HCT116 (cell line): ENCODE results near the gene ZNF569. TPM values are rescaled to one million over a fixed set of nuclear protein-coding genes. Genes with fewer than 3 reads are reported as not detected.

Source experiments
- ATAC-seq: fragments of 200-7000 bp; cut with Tn5 transposase; 2 replicates; pipeline ENCODE4 v1.9.1; 2020; ENCODE audit warnings: mild to moderate bottlenecking, moderate library complexity
- BruUV-seq: library from RNA; stranded (reverse); fragments of 400-500 nt; replicated peaks from 2 replicates; lab custom pipeline; 2021; lab: Mats Ljungman, UMichigan
- CTCF ChIA-PET: fragments of 300-600 bp; sonication (Branson Sonifier 250); formaldehyde crosslinking; loops from one replicate; lab custom pipeline; 2021; ENCODE audit warnings: antibody characterized with exemption; lab: Charles Lee
- POLR2A ChIA-PET: fragments of 300-600, 350-600 bp; sonication (Branson Sonifier 250); formaldehyde crosslinking; loops from one replicate; lab custom pipeline; 2021; ENCODE audit warnings: antibody characterized with exemption; lab: Charles Lee
- RAD21 ChIA-PET, 2 experiments: fragments of 300-600 bp; sonication (Branson Sonifier 250); formaldehyde crosslinking; loops; one replicate each; lab custom pipeline; 2023; ENCODE audit warnings: low total read pairs in 2 of 2; ENCODE audit not compliant: uncharacterized antibody in 2 of 2, unreplicated experiment in 2 of 2, low non-redundant PET in 1 of 2; lab: Charles Lee
- DNase-seq: peaks from one replicate; pipeline ENCODE4 v3.0.0-alpha.2; 2010; ENCODE audit warnings: low read depth, low spot score
- H2AFZ ChIP-seq: fragments of 200-600 bp; shearing (Covaris generic), sonication (generic); 2 replicates; pipeline ENCODE4 v1.6.1; 2017; ENCODE audit warnings: low read depth, mixed run types, mixed read lengths, antibody characterized with exemption, low read length; ENCODE audit not compliant: poor library complexity, severe bottlenecking
- H3K27ac ChIP-seq: 2 replicates; pipeline ENCODE4 v1.5.1; 2012; ENCODE audit warnings: low read depth, low read length
- H3K27me3 ChIP-seq: fragments of 200-600 bp; sonication (generic); 2 replicates; pipeline ENCODE4 v1.6.1; 2016; ENCODE audit warnings: mixed run types, low read length, mixed read lengths; ENCODE audit not compliant: insufficient read depth
- H3K36me3 ChIP-seq, 2 experiments: fragments of 200-500 bp in 1 of 2; fragments of 200-600 bp in 1 of 2; sonication (Bioruptor generic) in 1 of 2; sonication (generic) in 1 of 2; 2 replicates each; pipeline versions ENCODE4 v1.5.1 to v1.6.1; 2014 to 2016; ENCODE audit warnings: low read length in 2 of 2, inconsistent platforms in 1 of 2, mixed read lengths in 1 of 2, mixed run types in 1 of 2; ENCODE audit not compliant: insufficient read depth in 2 of 2, control insufficient read depth in 1 of 2
- H3K4me1 ChIP-seq, 2 experiments: fragments of 200-600 bp in 1 of 2; sonication (generic) in 1 of 2; 2 replicates each; pipeline versions ENCODE4 v1.5.1 to v1.6.1; 2012 to 2017; ENCODE audit warnings: low read length in 2 of 2, inconsistent platforms in 1 of 2, mild to moderate bottlenecking in 1 of 2, mixed read lengths in 1 of 2, mixed run types in 1 of 2, moderate library complexity in 1 of 2; ENCODE audit not compliant: insufficient read depth in 2 of 2, control insufficient read depth in 1 of 2
- H3K4me2 ChIP-seq: fragments of 200-600 bp; sonication (generic); 2 replicates; pipeline ENCODE4 v1.6.1; 2017; ENCODE audit warnings: mixed run types, low read length, mixed read lengths
- H3K4me3 ChIP-seq, 2 experiments: fragments of 200-600 bp in 1 of 2; sonication (generic) in 1 of 2; replicated peaks in 1 of 2; 2 replicates each; pipeline ENCODE4 v1.5.1; 2011 to 2016; ENCODE audit warnings: low read length in 2 of 2, control low read depth in 1 of 2, low read depth in 1 of 2, mild to moderate bottlenecking in 1 of 2, mixed read lengths in 1 of 2, mixed run types in 1 of 2
- H3K79me2 ChIP-seq: fragments of 200-600 bp; sonication (generic); 2 replicates; pipeline ENCODE4 v1.6.1; 2017; ENCODE audit warnings: mild to moderate bottlenecking, mixed run types, low read length, moderate library complexity, mixed read lengths; ENCODE audit not compliant: insufficient read depth
- H3K9ac ChIP-seq: fragments of 200-600 bp; sonication (generic); 2 replicates; pipeline ENCODE4 v1.6.1; 2016; ENCODE audit warnings: low read length, mixed read lengths
- H3K9me2 ChIP-seq: fragments of 200-600 bp; sonication (generic), shearing (Covaris generic); 2 replicates; pipeline ENCODE4 v1.6.1; 2017; ENCODE audit warnings: mixed run types, mild to moderate bottlenecking, moderate library complexity; ENCODE audit not compliant: insufficient read depth
- H3K9me3 ChIP-seq, 2 experiments: fragments of 200-500 bp in 1 of 2; fragments of 200-600 bp in 1 of 2; sonication (Bioruptor generic) in 1 of 2; sonication (generic) in 1 of 2; 2 replicates each; pipeline ENCODE4 v1.6.1; 2014 to 2017; ENCODE audit warnings: low read length in 2 of 2, mixed read lengths in 2 of 2, inconsistent platforms in 1 of 2, low read depth in 1 of 2, mild to moderate bottlenecking in 1 of 2, mixed run types in 1 of 2, moderate library complexity in 1 of 2; ENCODE audit not compliant: control insufficient read depth in 1 of 2, insufficient read depth in 1 of 2
- H4K20me1 ChIP-seq: fragments of 200-600 bp; sonication (generic), shearing (Covaris generic); 2 replicates; pipeline ENCODE4 v1.6.1; 2017; ENCODE audit warnings: mixed run types, mild to moderate bottlenecking, moderate library complexity; ENCODE audit not compliant: insufficient read depth
- CBX3 ChIP-seq: IDR thresholded peaks from 2 replicates; pipeline ENCODE4 v1.6.1; 2012; ENCODE audit warnings: low read depth
- EZH2 ChIP-seq: fragments of 200-600 bp; sonication (generic); IDR thresholded peaks from 2 replicates; pipeline ENCODE4 v1.6.1; 2017; ENCODE audit warnings: antibody characterized with exemption, mixed run types
- EZH2phosphoT487 ChIP-seq: fragments of 200-600 bp; IDR thresholded peaks from 2 replicates; pipeline ENCODE4 v1.6.1; 2018; ENCODE audit warnings: antibody characterized with exemption, borderline replicate concordance
- JUND ChIP-seq: IDR thresholded peaks from 2 replicates; pipeline ENCODE4 v1.6.1; 2012
- POLR2A ChIP-seq: IDR thresholded peaks from 2 replicates; pipeline ENCODE4 v1.7.0; 2011; ENCODE audit warnings: borderline replicate concordance; ENCODE audit not compliant: insufficient read depth, insufficient read length; ENCODE audit errors: extremely low read depth
- POLR2AphosphoS5 ChIP-seq: IDR thresholded peaks from 2 replicates; pipeline ENCODE4 v1.6.1; 2011; ENCODE audit warnings: mild to moderate bottlenecking, low read depth, low read length, moderate library complexity
- SP1 ChIP-seq: IDR thresholded peaks from 2 replicates; pipeline ENCODE4 v1.6.1; 2012; ENCODE audit warnings: low read depth
- SRF ChIP-seq: IDR thresholded peaks from 2 replicates; pipeline ENCODE4 v1.6.1; 2012; ENCODE audit warnings: low read depth
- TCF7L2 ChIP-seq: IDR thresholded peaks from 2 replicates; pipeline ENCODE4 v1.7.0; 2011; ENCODE audit warnings: borderline replicate concordance, inconsistent platforms; ENCODE audit not compliant: insufficient read depth, insufficient read length; ENCODE audit errors: extremely low read depth
- ZFX ChIP-seq: fragments of 450-650 bp; IDR thresholded peaks from 2 replicates; pipeline ENCODE4 v1.6.1; 2017
- ZNF274 ChIP-seq: fragments of 200-500 bp; sonication (Bioruptor generic); IDR thresholded peaks from 2 replicates; pipeline ENCODE4 v1.6.1; 2014; ENCODE audit warnings: mild to moderate bottlenecking, low read depth, low read length, inconsistent platforms
- intact Hi-C: fragments of 100-400 bp; cut with micrococcal nuclease; formaldehyde crosslinking; loops from 2 replicates; pipeline ENCODE4 v1.10.0; 2022
- total RNA-seq: library from RNA; stranded (reverse); gene quantifications from one replicate; pipeline ENCODE4 v1.2.1, GENCODE V29; 2021; ENCODE audit not compliant: unreplicated experiment
- TF ChIP-seq, protein P1 (sequence below): IDR thresholded peaks from 2 replicates; pipeline ENCODE4 v1.6.1; 2012; ENCODE audit warnings: low read depth

Gene ZNF569
- total RNA-seq, 1 experiment from 2014 or later = not detected

DNA sequence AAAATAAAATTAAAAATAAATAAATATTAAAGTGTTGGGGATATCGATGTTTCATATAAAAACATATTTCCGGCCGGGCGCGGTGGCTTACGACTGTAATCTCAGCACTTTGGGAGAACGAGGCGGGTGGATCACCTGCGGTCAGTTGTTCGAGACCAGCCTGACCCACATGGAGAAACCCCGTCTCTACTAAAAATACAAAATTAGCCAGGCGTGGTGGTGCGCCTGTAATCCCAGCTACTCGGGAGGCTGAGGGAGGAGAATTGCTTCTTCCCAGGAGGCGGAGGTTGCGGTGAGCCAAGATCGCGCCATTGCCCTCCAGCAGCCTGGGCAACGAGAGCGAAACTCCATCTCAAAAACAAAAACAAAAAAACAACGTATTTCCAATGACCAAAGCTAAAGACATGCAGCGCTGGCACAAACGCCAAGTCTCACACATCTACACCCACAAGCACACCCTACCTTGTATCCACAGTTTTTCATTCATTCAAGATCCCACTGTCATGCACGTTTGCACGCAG is 907 bp downstream of the ZNF569 start:
- H3K36me3 ChIP-seq = no peaks in the 10 kb centered on the region
- H3K4me2 ChIP-seq = no peak overlapping the region
- intact Hi-C loops = no loop called here
- H3K9ac ChIP-seq = no peak overlapping the region
- ChIA-PET POLR2A (no interaction called here), CTCF (no interaction called here), RAD21 (no interaction called here)
- peaks cover 11 to 21% of the 10 kb centered on the region in 2 experiments; a peak in 2 of 4 replicates for H3K9me3 ChIP-seq
- H3K9me2 ChIP-seq = no peaks in the 10 kb centered on the region
- ATAC-seq (no peak), DNase-seq (no peak)
- BruUV-seq = no TSS peak
- H3K79me2 ChIP-seq = no peaks in the 10 kb centered on the region
- H2AFZ ChIP-seq = no peak overlapping the region
- H3K4me3 ChIP-seq = no peak overlapping the region
- H3K4me1 ChIP-seq = no peaks in the 10 kb centered on the region
- H3K27ac ChIP-seq = no peak overlapping the region
- no peaks in the 10 kb centered on the region for H3K27me3 ChIP-seq
- TF ChIP-seq CBX3 = no peak
- TF ChIP-seq, protein P1, sequence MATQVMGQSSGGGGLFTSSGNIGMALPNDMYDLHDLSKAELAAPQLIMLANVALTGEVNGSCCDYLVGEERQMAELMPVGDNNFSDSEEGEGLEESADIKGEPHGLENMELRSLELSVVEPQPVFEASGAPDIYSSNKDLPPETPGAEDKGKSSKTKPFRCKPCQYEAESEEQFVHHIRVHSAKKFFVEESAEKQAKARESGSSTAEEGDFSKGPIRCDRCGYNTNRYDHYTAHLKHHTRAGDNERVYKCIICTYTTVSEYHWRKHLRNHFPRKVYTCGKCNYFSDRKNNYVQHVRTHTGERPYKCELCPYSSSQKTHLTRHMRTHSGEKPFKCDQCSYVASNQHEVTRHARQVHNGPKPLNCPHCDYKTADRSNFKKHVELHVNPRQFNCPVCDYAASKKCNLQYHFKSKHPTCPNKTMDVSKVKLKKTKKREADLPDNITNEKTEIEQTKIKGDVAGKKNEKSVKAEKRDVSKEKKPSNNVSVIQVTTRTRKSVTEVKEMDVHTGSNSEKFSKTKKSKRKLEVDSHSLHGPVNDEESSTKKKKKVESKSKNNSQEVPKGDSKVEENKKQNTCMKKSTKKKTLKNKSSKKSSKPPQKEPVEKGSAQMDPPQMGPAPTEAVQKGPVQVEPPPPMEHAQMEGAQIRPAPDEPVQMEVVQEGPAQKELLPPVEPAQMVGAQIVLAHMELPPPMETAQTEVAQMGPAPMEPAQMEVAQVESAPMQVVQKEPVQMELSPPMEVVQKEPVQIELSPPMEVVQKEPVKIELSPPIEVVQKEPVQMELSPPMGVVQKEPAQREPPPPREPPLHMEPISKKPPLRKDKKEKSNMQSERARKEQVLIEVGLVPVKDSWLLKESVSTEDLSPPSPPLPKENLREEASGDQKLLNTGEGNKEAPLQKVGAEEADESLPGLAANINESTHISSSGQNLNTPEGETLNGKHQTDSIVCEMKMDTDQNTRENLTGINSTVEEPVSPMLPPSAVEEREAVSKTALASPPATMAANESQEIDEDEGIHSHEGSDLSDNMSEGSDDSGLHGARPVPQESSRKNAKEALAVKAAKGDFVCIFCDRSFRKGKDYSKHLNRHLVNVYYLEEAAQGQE = no peak
- H4K20me1 ChIP-seq = no peaks in the 10 kb centered on the region

- Histone ChIP-seq H3K79me2 (no peaks in the 10 kb centered on the region), H3K27me3 (no peaks in the 10 kb centered on the region), H4K20me1 (no peaks in the 10 kb centered on the region), H2AFZ (no peak overlapping the region), H3K9me2 (no peaks in the 10 kb centered on the region), H3K9me3 (peaks cover 14 to 31% of the 10 kb centered on the region in 2 experiments; a peak in 3 of 4 replicates), H3K9ac (no peak overlapping the region), H3K4me1 (no peaks in the 10 kb centered on the region)
- RAD21 ChIA-PET = no interaction called here
- intact Hi-C loops = no loop called here
- POLR2A ChIA-PET = no interaction called here
- CTCF ChIA-PET = no interaction called here
- no peak for TF ChIP-seq ZNF274
- TF ChIP-seq ZFX = no peak
- no peak for TF ChIP-seq POLR2A
- TF ChIP-seq EZH2phosphoT487 = no peak
- TF ChIP-seq CBX3 = no peak
- no peak for TF ChIP-seq EZH2
- no peak for TF ChIP-seq SP1
- TF ChIP-seq JUND = no peak
- TF ChIP-seq, protein P1 = no peak
- TF ChIP-seq POLR2AphosphoS5 = no peak
- no peak for TF ChIP-seq SRF
- TF ChIP-seq TCF7L2 = no peak
- TF ChIP-seq, all 23 proteins: peak for 0
- DNase-seq = no peak
- H3K27ac ChIP-seq = no peak overlapping the region
- no peak overlapping the region for H3K4me3 ChIP-seq
- no peak overlapping the region for H3K4me2 ChIP-seq
- ATAC-seq = no peak
- no TSS peak for BruUV-seq
- no peaks in the 10 kb centered on the region for H3K36me3 ChIP-seq
Observed at GRCh38 chr19:37452500-37453245, 14.6 kb downstream of the ZNF569 start.
